Parathyroid adenoma (tissue), 2 donors: ENCODE data around the gene MISP.

ENCODE experiments used
- H2AFZ ChIP-seq: fragments of 300-600 bp; sonication (generic); one replicate; pipeline ENCODE4 v1.7.0; 2017; ENCODE audit warnings: antibody characterized with exemption, mild to moderate bottlenecking
- H3K27ac ChIP-seq: fragments of 300-600 bp; sonication (generic); one replicate; pipeline ENCODE4 v1.7.0; 2017
- H3K27me3 ChIP-seq: fragments of 300-600 bp; sonication (generic); one replicate; pipeline ENCODE4 v1.7.0; 2017; ENCODE audit warnings: low read length; ENCODE audit not compliant: control insufficient read depth, insufficient read depth
- H3K36me3 ChIP-seq: fragments of 300-600 bp; sonication (generic); one replicate; pipeline ENCODE4 v1.7.0; 2017; ENCODE audit warnings: low read length; ENCODE audit not compliant: control insufficient read depth, insufficient read depth
- H3K4me1 ChIP-seq: fragments of 300-600 bp; sonication (generic); one replicate; pipeline ENCODE4 v1.7.0; 2017; ENCODE audit warnings: control low read depth
- H3K4me2 ChIP-seq: fragments of 300-600 bp; sonication (generic); one replicate; pipeline ENCODE4 v1.7.0; 2017; ENCODE audit warnings: low read length
- H3K4me3 ChIP-seq: fragments of 300-600 bp; sonication (generic); one replicate; pipeline ENCODE4 v1.7.0; 2017; ENCODE audit warnings: low read depth, low read length
- H3K79me2 ChIP-seq: fragments of 300-600 bp; sonication (generic); one replicate; pipeline ENCODE4 v1.7.0; 2017; ENCODE audit warnings: control low read depth
- H3K9ac ChIP-seq: fragments of 300-600 bp; sonication (generic); one replicate; pipeline ENCODE4 v1.7.0; 2017; ENCODE audit warnings: mild to moderate bottlenecking
- H3K9me3 ChIP-seq: fragments of 300-600 bp; sonication (generic); one replicate; pipeline ENCODE4 v1.7.0; 2017; ENCODE audit warnings: low read length; ENCODE audit not compliant: control insufficient read depth
- CTCF ChIP-seq: fragments of 300-600 bp; sonication (generic); IDR thresholded peaks from one replicate; pipeline ENCODE4 v1.7.0; 2017; ENCODE audit warnings: antibody characterized with exemption, mild to moderate bottlenecking
- donor health status: primary hyperparathyroidism.

Gene MISP

GRCh38 chr19:711254-711653, 39.7 kb upstream of the MISP start:
- H3K27ac ChIP-seq, result no peak overlapping the region
- H3K4me1 ChIP-seq, result no peaks in the 10 kb centered on the region
- H3K27me3 ChIP-seq, result no peaks in the 10 kb centered on the region
- H2AFZ ChIP-seq, result no peak overlapping the region
- H3K79me2 ChIP-seq, result no peaks in the 10 kb centered on the region
- no peak overlapping the region for H3K4me2 ChIP-seq
- H3K36me3 ChIP-seq, result no peaks in the 10 kb centered on the region
- no peak overlapping the region for H3K9ac ChIP-seq
- no peaks in the 10 kb centered on the region for H3K9me3 ChIP-seq
- H3K4me3 ChIP-seq, result no peak overlapping the region
- TF ChIP-seq CTCF, result no peak

DNA sequence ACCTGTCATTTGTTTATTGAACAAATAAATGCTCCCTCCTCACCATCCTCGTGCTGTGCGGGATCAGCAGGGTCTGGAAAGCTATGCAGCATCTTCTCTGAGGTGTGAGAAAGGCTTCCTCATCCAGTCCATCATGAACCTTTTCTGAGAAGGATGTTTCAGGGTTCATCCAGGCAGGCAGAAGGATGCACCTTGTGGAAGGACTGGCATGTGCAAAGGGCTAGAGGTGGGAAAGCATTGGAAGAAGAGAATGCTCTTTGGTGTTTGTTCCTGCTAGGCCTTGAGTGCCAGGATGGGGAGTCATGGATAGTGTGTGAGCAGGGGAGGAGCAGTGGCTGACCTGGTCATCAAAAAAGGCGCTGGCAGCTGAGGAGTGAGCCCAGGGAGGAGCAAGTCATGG, 35.6 kb upstream of the MISP start:
- no peak for TF ChIP-seq CTCF
- Histone ChIP-seq H3K9me3 (no peaks in the 10 kb centered on the region), H3K79me2 (no peaks in the 10 kb centered on the region), H3K27me3 (no peaks in the 10 kb centered on the region), H3K27ac (no peak overlapping the region), H3K4me1 (no peaks in the 10 kb centered on the region), H3K9ac (no peak overlapping the region), H3K4me3 (no peak overlapping the region), H3K4me2 (no peak overlapping the region), H3K36me3 (no peaks in the 10 kb centered on the region), H2AFZ (no peak overlapping the region)

- Histone ChIP-seq H3K9me3 (no peaks in the 10 kb centered on the region), H3K27ac (no peak overlapping the region), H3K9ac (no peak overlapping the region), H3K4me2 (no peak overlapping the region), H3K79me2 (no peaks in the 10 kb centered on the region), H3K36me3 (no peaks in the 10 kb centered on the region), H2AFZ (no peak overlapping the region), H3K4me3 (no peak overlapping the region), H3K27me3 (no peaks in the 10 kb centered on the region), H3K4me1 (no peaks in the 10 kb centered on the region)
- TF ChIP-seq CTCF, result no peak
Measured at GRCh38 chr19:718251-718951, 32.5 kb upstream of the MISP start.

- H3K9me3 ChIP-seq, result no peaks in the 10 kb centered on the region
- no peak for TF ChIP-seq CTCF
- no peak overlapping the region for H3K4me2 ChIP-seq
- H3K79me2 ChIP-seq, result no peaks in the 10 kb centered on the region
- no peaks in the 10 kb centered on the region for H3K36me3 ChIP-seq
- no peak overlapping the region for H3K27ac ChIP-seq
- H3K9ac ChIP-seq, result no peak overlapping the region
- H3K4me3 ChIP-seq, result no peak overlapping the region
- no peaks in the 10 kb centered on the region for H3K27me3 ChIP-seq
- no peak overlapping the region for H2AFZ ChIP-seq
- no peaks in the 10 kb centered on the region for H3K4me1 ChIP-seq
Measured at GRCh38 chr19:718991-719512, 31.9 kb upstream of the MISP start.
